Posterior vena cava (tissue), 2 donors: ENCODE results near the gene CCDC63. TPM values are rescaled to one million over a fixed set of nuclear protein-coding genes. Genes with fewer than 3 reads are reported as not detected.
"Not testable (repeated sequence)": the region's sequence is repeated elsewhere in the genome, so short reads cannot be mapped to it uniquely, and the experiment has no call there.

Experiments used
- DNase-seq: peaks from one replicate; pipeline ENCODE4 v3.0.0-alpha.2; 2020; ENCODE audit warnings: low spot score
- intact Hi-C, 2 donors: fragments of 100-400 bp; cut with DNase I; formaldehyde crosslinking; loops; one replicate each; pipeline versions ENCODE4 v1.14.1 to v1.14.2; 2022 to 2023
- total RNA-seq, 2 donors: library from RNA; stranded (reverse); fragmentation: NEBNext Ultra II Directional; extraction: Animal tissue kit (Norgen Biotek cat#: 25700); gene quantifications; one replicate each; pipeline ENCODE4 v1.2.1, GENCODE V29; 2021
- donor health status: DM: yes; HTN: yes; CAD: no.
- donor health status: DM: yes; HTN: yes; CAD: no.

CCDC63 gene
- total RNA-seq, 2 donors from 2014 or later, result not detected

DNA sequence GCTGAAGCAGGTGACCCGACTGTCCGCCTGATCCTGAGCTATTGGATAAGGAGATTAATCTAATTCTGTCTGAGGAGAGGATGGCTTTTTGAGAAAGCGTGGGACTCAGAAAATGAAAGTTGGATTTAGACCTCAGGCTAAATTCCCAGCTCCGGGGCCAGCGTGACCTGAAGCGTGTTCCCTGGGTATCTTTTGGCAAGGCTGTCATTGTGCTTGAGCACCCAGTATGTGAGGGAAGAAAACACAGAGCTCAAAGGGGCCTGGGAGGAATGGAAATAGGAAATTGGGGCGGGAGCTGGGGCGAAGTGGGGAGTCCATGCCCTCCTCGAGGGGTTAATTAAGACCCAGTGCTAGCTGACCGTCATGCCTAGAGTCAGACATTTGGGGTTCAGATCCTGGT is 17.5 kb upstream of the CCDC63 start:
- intact Hi-C loops, result loop anchor here (5.0 to 10.0 kb wide), 2 partner anchors 115 to 127 kb away; no protein-coding TSS in a partner anchor
- DNase-seq, result no peak

DNA sequence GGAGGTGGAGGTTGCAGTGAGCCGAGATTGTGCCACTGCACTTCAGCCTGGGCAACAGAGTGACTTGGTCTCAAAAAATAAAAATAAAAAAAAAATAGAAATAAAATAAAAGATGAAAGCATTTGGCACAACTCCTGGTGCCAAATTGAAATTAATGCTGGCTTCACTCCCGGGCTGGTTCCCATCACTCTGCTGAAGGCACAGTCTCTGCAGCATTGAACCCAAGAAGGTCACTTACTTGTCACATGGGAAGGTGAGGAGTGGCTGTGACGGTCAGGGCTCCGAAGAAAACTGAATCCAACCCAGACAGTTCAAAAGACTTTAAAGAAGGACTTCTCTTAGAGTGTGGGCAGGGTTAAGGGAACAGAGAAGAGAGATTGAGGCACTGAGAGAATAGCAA is 10.5 kb upstream of the CCDC63 start:
- no peak for DNase-seq
- intact Hi-C loops, result no loop called here

DNA sequence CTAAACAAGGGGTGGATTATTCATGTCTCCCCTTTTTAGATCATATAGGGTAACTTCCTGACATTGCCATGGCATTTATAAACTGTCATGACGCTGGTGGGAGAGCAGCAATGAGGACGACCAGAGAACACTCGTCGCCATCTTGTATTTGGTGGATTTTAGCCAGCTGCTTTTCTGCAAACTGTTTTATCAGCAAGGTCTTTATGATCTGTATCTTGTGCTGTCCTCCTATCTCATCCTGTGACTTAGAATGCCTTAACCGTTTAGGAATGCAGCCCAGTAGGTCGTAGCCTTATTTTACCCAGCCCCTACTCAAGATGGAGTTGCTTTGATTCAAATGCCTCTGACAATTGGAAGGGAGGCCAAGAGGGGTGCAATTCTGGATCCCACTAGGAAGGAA is 5.8 kb upstream of the CCDC63 start:
- DNase-seq, result no peak
- intact Hi-C loops, result loop anchor here in 1 of 2 donors (5.0 kb wide), 1 partner anchor 364 kb away; no protein-coding TSS in a partner anchor

DNA sequence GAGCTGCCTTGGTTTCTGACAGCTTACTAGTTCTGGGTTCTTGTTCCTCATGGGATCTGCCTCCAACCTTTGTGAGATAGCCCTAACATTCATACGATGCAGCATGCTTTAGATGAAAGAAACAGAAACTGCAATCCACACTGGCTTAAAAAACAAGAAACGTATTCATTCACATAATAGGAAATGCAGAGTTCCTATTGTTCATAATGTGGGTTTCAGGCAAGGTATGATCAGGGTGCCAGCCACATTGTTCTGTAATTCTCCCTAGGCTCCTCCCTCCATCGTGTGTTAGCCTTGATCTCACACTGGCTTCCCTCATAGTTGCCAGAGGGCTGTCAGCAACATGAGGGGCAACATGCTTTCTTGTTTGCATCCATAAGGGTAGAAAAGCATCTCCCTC is 2.7 kb upstream of the CCDC63 start:
- intact Hi-C loops, result loop anchor here in 1 of 2 donors (5.0 kb wide), 1 partner anchor 367 kb away; no protein-coding TSS in a partner anchor
- DNase-seq, result no peak

DNA sequence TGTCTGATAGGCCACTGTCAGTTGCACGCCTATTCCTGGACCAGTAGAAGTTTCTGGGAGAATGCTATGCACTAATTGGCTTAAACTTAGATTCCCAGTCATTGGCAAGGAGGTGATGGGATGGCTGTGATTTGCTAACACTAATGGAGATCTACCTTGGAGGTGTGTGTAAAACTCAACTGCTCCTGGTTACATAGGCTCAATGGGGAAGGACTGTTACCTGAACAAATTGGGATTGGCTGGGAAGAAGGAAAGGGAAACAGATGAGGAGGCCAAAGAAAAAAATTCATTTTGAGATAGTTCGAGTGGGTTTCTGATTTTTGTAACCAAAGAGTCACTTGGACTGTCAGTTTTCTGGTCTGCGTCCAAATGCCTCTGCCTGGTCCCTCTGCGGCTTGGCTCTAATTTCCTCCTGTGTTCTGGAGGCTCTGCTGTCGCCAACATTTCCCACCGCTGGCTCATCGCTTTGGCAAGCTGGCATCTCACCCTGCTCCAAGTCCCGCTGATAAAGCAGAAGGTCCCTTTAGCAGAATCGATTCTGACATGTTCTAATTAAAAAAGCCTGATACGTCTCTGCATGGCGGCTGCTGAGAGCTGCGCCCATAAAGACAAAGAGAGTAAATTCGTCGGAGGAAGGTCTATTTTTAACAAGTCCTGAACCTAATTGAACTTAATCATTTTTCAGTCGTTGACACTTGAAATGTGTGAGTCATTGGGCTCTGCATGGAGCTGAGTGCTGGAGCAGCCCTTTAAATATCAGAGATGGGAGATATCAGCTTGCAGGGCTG is 2.0 kb upstream of the CCDC63 start:
- intact Hi-C loops, result loop anchor here in 1 of 2 donors (5.0 kb wide), 1 partner anchor 367 kb away; no protein-coding TSS in a partner anchor
- no peak for DNase-seq

DNA sequence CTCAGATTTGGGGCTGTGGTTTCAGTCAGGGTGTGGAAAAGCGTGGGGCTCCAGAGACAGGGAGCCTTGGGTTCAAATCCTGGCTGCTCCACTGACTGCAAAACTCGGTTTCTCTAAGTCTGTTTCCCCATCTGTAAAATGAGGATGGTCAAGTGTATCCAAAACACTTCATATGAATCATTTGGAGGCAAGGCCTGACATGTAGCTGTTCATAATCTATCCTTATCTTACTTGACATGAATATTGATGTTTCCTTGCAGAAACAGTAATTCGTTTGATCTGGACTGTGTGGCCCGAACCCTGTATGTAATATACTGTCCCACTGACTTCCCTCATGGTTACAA is 1.5 kb upstream of the CCDC63 start:
- intact Hi-C loops, result no loop called here
- DNase-seq, result no peak

DNA sequence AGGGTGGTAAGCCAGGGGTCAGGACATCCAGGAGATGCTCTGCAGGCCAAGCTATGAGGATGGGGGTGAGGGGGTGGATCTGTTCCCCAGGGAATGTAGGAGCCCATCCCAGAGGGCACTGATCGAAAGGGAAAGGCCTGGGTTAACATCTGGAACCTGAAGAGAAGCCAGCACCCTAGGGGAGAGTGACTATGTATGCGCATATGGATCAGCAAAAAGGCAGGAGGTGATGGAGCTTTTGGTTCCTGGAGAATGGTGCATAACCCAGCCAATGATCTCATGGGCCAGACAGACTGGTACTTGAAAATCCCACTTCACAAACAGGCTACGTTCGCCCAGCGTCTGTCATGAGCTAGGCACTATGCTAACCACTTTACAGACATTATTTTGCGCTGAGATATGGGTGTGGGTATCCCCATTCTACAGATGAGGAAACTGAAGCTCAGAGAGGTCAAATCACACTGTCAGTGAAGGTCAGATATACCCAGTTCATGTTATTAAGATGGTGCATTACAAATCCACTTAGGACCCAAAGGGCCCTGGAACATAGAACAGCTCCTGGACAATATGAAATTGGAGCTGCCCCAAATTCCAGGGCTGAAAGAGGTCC is 1.6 kb downstream of the CCDC63 start:
- intact Hi-C loops, result no loop called here
- DNase-seq, result no peak

DNA sequence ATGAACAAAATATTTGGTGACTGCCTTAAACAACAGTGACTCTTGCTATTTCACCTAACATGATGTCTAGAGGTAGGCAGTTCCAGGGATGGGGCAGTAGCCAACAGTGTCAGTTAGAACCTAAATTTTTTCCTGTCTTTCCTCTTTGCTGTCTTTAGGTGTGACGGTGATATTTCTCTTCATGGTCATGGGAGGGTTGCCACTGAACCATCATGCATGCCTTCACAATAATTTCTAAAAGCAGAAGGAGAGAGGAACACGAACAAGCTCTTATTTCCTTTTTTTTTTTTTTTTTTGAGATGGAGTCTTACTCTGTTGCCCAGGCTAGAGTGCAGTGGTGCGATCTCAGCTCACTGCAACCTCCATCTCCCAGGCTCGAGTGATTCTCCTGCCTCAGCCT is 2.4 kb downstream of the CCDC63 start:
- intact Hi-C loops, result no loop called here

DNA sequence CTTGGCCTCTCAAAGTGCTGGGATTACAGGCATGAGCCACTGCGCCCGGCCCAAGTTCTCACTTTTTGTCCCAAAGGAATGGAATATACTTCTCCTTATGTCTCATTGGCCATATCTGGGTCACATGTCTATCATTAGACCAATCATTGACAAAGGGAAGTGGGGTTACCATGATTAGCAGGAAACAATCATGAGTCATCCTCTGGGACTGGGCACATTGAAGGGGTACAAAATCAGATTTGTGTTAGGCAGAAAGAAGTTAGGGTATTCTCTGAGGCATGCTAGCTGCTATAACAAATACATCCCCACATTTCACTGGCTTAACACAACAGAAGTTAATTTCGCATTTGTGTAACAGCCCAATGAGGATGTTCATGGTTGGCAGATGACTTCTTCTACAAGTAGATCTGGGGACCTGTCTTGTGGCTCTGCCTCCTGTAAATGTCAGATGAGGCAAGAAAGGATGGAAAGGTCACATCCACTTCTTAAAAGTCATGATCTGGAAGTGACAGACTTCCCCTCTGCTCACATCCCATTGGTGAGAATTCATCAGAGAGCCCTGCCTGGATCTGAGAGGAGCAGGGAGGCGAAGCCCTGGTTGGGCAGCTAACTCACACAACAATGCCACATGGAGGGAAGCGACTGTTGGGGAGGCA is 3.1 kb downstream of the CCDC63 start:
- intact Hi-C loops, result no loop called here
- no peak for DNase-seq

More for the DNA sequence above, 2.4 kb downstream of the CCDC63 start:
- DNase-seq, result no peak

DNA sequence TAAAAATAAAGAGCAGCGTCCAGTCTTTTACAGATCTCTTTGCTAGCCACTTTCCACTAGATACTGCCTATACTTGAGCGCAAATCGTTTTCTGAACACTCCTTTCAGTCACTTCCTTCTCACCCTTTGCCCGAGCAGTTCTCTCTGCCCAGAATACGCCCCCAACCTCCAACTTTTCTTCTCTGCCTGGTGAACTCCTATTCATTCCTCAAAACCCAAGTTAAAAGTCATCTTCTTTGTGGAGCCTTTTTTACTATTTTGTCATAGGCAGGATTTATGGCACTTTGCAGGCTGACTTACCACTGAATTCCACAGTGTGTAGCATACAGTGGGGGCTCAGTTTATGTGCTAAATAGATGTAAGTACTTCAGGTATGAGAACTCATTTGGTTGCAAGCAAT is 4.0 kb downstream of the CCDC63 start:
- no peak for DNase-seq
- intact Hi-C loops, result no loop called here

DNA sequence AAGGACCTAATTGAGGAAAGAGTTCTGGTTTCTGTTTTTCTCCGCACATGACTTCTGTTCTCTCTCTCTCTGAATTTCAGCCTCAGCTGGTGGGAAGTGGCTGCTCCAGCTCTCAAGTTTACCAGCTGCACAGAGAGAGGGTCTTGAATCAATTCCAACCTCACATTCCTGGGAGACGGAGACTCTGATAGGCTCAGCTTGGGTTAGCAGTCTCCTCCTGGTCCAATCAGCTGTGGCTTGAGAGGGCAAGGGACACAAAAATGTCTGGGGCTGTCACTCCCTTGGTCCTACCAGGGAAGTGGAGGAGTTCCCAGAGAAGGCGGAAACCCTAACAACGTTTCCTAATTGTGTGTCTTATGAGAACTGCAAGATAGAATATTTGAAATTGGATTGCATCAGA is 7.0 kb downstream of the CCDC63 start:
- intact Hi-C loops, result no loop called here
- DNase-seq, result no peak

DNA sequence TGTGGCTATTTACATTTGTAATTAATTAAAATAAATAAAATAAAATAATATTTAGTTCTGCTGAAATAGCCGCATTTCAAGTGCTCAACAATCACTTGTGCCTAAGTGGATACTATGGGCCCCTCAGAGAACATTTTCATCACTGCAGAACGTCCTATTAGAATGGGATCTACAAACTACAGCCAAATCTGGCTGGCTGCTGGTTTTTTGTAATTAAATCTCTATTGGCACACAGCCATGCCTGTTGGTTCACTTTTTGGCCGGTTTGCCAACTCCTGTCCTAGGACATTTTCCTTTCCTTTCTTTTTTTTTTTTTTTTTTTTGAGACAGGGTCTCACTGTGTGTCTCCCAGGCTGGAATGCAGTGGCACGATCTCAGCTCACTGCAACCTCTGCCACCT is 9.8 kb downstream of the CCDC63 start:
- intact Hi-C loops, result no loop called here
- no peak for DNase-seq

DNA sequence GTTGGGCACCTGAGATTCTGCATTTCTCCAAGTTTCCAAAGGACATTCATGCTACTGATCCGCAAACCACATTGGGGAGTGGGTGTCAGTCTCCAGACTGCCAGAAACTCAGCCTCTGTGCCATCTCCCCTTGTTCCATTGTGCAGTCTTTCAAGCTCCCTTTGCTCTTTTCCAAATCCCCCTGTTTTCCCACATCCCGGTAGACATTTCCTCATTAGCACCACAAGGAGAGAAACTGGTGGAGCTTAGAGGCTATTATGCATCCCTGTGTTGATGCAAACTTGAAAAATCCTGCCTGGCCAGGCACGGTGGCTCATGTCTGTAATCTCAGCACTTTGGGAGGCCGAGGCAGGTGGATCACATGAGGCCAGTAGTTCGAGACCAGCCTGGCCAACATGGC is 10.7 kb downstream of the CCDC63 start:
- DNase-seq, result peak; percentile 31
- intact Hi-C loops, result no loop called here

DNA sequence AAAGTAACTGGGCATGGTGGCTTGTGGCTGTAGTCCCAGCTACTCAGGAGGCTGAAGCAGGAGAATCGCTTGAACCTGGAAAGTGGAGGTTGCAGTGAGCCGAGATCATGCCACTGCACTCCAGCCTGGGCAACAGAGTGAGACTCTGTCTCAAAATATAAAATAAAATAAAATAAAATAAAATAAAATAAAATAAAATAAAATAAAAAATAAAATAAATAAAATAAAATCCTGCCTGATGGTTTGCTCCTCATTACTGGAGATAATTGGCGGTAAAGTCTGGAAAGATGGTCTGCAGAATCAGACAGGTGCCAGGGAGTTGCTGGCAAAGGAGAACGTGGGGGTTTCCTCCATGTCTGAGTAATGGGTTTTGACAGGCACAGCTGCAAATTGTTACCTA is 11.2 kb downstream of the CCDC63 start:
- intact Hi-C loops, DNase-seq: not testable (repeated sequence)

DNA sequence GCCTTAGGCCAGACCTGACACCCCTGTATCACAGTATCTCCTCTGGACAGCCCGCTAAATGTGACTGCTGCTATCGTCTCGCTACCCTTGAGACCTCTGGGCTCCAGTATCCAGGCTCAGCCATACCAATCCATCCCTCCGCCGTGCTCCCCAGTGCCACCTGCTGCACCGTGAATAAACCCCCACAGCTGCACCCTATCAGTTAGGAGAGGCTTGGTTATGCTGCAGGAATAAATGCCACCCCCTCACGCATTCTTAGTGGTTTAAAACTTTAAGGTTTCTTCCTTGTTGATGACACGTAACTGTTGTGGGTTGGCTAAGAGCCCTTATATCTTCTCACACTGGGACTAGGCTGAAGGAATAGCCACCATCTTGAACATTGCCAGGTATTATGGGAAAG is 12.1 kb downstream of the CCDC63 start:
- no peak for DNase-seq
- intact Hi-C loops, result no loop called here

DNA sequence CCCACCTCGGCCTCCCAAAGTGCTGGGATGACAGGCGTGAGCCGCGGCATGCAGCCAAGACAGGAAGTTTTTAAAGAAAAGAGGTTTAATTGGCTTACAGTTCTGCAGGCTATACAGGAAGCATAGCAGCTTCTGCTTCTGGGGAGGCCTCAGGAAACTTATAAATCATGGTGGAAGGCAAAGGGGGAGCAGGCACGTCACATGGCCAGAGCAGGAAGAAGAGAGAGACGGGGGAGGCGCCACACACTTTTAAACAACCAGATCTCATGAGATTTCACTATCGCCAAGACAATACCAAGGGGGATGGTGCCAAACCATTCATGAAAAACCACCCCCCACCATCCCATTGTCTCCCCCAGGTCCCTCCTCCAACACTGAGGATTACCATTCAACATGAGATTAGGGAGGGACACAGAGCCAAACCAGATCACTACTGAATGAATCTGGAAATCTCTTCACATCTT is 14.1 kb downstream of the CCDC63 start:
- no peak for DNase-seq
- intact Hi-C loops, result no loop called here

DNA sequence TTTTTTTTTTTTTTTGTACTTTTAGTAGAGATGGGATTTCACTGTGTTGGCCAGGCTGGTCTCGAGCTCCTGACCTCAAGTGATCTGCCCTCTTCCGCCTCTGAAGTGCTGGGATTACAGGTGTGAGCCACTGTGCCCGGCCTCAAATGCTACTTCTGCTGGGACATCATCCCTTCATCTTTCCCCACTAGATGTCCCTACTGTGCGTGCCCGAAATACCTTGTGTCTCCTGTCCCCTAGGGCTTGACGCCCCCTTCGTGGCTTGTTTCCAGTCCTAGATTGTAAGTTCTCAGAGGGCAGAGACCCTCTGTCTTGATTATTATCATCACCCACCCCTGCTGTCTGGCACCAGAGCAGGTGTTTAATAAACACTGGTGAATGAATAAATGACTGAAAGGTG is 14.9 kb downstream of the CCDC63 start:
- intact Hi-C loops, result no loop called here
- DNase-seq, result no peak

DNA sequence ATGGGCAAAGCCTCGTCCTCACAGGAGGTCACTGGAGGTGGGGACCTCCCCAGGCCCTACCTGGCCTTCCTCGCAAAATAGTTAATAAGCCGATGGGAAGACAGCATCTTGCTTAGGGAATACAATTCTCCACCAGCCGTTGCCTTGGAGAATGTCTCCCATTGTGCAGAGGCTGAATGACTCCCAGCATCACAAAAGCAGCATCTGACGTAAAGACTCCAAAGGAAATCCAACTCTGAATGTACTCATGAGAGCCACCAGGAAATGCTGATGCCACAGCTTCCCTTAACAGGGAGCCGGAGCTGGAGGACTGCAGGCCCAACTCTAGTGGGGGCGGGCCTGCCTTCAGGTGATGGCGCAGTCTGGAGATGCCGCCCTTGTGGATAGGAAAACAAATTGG is 15.5 kb downstream of the CCDC63 start:
- DNase-seq, result no peak
- intact Hi-C loops, result no loop called here

DNA sequence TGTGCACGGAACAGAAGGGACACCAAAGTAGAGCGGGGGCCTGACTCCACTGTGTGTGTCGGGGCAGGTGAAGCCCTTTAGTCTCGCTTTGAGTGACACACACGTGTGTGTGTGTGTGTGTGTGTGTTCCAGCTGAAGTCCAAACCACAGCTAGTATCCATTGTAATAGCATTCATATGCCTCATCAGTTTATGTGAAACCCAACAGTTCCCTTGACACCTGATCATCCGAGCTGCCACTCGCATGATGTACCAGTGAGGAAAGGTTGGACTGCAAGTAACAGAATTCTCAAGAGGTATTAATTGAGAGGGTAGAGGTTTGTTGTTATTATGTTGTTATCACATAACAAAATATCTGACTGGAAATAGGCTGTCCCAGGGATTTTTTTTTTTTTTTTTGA is 16.4 kb downstream of the CCDC63 start:
- intact Hi-C loops, result no loop called here

DNA sequence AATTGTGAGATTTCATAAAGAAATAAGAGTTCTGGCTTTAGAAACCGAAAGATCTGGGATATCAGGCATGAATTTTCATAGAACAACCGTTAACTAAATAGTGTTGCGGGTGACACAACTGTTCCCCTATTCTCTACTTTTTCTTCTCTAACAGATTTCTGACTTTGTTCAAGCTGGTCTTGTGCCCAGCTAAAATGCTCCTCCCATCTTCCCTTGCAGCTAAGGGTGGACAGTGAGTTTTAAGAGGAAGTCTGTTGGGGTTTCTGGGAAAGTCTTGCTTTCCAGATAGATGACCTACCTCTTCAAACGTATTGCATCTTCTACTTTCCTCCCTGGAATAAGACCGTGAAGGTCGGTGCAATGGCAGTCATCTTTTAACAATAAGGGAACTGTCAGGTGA is 18.7 kb downstream of the CCDC63 start:
- intact Hi-C loops, result loop anchor here in 1 of 2 donors (5.0 kb wide), 1 partner anchor 943 kb away; no protein-coding TSS in a partner anchor
- DNase-seq, result no peak

More for the DNA sequence above, 16.4 kb downstream of the CCDC63 start:
- no peak for DNase-seq
